GM21717 (cell line): Measurements from ENCODE around the gene CYTH1.
A peak's percentile ranks its signal among the peaks of the same experiment; 100 is the strongest.

Source experiments
- ATAC-seq: cut with Tn5 transposase; IDR thresholded peaks from one replicate; pipeline ENCODE4 v1.9.1; 2021; ENCODE audit warnings: mild to moderate bottlenecking, moderate library complexity; ENCODE audit not compliant: unreplicated experiment

Gene CYTH1

DNA sequence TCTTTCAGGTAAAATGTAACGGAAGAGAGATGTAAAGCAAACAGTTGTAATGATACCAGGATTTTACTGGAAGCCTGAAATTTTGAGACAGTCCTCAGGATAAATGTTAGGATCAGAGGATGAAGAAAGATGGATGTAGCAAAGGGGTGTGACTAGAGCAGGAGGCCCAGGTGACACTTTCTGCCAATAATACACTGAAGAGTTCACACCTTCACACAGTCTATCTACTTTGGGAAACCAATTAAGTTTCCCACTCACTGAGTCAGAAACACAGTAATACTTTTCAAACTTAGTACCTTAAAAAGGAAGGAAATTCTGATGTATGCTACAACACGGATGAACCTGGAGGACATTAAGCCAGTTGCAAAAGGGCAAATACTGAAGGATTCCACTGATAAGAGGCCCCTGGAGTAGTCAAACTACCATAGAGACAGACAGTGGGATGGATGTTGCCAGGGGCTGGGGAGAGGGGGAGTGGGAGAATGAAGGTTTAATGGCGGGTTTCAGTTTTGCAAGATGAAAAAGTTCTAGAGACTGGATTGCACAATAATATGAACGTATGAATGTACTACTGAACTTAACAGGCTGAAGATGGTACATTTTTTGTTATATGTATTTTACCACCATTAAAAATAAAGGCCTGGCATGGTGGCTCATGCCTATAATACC, 62.3 kb downstream of the CYTH1 start:
- ATAC-seq: no peak

GRCh38 chr17:78718575-78719208, 63.4 kb downstream of the CYTH1 start:
- ATAC-seq: no peak

- no peak for ATAC-seq
These were observed 64.6 kb downstream of the CYTH1 start for GRCh38 chr17:78717431-78717980.

DNA sequence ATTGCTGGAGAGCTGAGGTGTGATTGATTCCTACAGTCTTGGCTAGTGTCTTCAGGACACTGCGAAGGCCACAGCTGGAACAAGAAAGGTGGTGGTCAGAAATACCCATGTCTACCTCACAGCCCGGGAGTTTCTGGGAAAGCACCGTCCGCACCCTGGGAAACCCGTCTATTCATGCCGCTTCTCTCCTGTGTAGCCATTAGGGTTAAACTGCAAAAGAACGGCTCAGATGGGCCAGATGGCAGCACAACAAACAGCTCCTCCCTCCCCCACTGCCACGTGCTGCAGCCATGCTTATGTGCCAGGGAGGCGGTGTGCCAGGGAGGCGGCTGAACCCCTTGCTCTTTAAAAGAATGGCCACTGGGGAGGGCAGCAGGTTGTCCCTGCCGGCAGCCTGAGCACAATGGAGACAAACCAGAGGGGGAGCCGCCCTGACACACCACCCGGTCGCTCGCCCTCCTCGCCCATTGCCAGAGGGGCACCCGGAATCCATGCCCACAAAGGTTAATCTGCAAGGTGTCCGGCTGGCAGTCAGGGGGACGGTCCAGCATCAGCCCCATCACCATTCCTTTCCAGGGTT, 65.2 kb downstream of the CYTH1 start:
- ATAC-seq: no peak

GRCh38 chr17:78716292-78716691, 65.8 kb downstream of the CYTH1 start:
- no peak for ATAC-seq

- no peak for ATAC-seq
These were observed 66.2 kb downstream of the CYTH1 start for GRCh38 chr17:78715876-78716275.

GRCh38 chr17:78715000-78715771, 66.9 kb downstream of the CYTH1 start:
- no peak for ATAC-seq

DNA sequence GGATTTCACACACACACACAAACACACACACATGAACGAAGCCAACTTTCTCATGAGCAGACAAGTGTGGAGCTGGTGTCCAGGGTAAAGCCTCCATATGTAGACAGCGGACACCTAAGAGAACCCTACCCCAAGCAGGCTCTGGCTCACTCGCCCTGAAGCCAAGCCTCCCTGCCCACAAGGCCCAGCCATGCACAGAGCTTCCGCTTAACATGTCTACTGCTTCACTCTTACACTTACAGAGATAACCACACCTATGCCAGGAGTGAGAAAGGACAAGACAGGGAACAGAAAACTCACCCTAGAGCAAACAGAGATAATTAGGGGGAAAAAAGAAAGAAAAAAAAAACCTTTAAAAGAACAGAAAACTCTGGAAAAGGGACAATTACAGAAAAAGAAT, 67.5 kb downstream of the CYTH1 start:
- ATAC-seq: no peak

DNA sequence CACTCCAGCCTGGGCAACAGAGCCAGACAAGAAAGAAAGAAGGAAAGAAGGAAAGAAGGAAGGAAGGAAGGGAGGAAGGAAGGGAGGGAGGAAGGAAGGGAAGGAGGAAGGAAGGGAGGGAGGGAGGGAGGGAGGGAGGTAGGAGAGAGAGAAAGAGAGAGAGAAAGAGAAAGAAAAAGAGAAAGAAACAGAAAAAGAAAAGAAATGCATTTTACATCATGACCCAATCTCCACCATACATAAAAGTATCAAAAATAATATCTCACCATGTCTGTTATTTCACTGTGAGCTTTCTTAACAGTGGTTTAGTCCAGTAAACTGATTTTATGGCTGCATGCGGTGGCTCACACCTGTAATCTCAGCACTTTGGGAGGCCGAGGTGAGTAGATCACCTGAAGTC, 70.0 kb downstream of the CYTH1 start:
- no peak for ATAC-seq

DNA sequence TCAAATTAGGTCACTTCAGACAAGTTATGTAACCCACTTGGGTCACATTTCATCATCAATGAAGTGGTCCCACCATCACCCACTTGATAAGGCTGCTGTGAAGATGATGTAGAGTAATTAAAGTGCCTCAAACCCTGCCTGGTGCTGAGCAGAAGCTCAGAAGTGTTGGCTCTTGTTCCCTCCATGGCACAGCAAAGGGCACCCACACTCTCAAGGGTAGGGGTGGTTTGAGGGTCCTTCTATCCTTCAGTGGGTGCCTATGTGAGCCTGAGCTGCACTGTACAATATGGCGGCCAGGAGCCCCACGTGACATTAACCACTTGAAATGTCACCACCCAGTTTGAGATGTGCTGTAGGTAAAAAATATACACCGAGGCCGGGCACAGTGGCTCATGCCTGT, 71.5 kb downstream of the CYTH1 start:
- ATAC-seq: no peak

DNA sequence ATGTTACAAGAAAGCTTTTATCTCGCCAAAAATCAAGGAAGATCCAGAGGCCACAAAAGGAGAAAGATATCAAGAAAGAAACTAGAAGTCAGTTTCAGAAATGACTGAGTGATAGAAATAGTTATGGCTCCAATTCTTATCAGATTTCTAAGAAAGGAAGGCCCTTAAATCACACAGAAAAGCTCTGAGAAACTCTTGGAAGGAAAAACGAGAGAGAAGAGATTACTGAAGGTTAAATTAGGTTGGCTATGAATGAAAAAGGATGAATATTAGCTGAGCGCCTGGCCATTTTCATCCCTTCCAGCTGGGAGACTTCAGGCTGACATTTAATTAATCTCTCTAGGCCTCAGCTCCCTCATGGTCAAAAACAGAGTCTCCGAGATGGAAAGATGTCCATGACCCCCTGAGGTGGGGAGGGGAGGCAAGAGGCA, 72.3 kb downstream of the CYTH1 start:
- no peak for ATAC-seq

DNA sequence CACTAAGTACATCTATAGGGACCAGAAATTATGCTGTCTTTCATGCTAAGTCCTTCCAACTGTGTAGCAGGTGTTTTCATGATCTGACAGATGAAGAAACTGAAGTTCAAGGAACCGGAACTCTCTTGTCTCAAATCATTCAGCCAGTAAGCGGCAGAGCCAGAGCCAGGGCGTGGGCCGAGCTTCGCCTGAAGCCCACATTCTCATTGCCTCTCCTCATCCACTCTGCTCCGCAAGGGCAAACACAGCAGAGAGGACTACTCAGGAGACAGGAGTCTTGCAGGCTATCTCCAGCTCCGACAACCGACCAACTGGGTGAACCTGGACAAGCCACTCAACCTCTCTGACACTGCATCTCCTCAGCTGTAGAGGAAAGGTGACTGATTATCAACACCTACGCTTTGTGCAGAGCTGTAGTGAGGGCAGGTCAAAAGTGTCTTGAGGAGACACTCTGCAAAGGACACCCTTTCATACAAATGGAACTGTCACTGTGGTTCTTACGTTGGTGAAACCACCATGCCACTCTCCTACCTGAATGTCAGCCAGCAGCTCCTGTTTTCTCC, 72.9 kb downstream of the CYTH1 start:
- ATAC-seq: no peak

GRCh38 chr17:78708510-78708973, 73.5 kb downstream of the CYTH1 start:
- no peak for ATAC-seq

DNA sequence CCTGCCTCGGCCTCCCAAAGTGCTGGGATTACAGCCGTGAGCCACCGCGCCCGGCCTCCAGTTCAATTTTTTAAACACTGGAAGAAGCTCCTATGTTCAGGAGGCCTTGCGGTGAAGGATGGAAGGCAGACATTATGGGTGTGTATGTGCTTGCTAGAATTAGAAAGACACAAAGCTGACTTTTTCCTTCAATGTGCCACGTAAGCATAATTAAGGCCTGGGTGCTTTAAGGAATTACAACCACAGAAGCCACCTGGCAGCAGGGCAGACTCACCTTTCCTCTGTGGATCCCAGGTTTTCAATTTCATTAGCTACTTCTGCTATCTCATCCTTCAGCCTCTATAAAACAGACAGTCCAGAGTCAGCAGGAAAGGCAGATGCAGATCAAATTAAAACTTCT, 74.2 kb downstream of the CYTH1 start:
- ATAC-seq: no peak

DNA sequence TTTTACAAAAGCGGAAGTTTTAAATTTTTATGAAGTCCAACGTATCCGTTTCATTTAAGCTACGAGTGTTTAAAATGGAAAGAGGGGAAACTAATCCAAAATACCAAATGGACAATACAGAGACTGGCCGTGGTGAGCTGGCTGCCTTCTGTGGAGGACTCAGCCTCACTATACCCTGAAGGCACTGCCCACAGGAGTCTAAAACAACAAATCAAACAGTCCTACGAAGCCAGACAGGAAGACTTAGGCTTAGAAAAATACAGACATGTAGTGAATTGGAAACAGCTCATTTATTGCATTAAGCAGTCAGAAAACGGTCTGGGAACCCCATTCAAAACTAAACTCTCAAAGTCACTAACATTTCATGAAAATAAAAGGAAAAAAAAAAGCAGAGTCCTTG, 75.1 kb downstream of the CYTH1 start:
- no peak for ATAC-seq

- ATAC-seq: peak; percentile 45
These were observed 75.7 kb downstream of the CYTH1 start for GRCh38 chr17:78706271-78706915.

- ATAC-seq: no peak
These were observed 77.0 kb downstream of the CYTH1 start for GRCh38 chr17:78705071-78705470.

GRCh38 chr17:78704594-78704993, 77.5 kb downstream of the CYTH1 start:
- ATAC-seq: no peak

DNA sequence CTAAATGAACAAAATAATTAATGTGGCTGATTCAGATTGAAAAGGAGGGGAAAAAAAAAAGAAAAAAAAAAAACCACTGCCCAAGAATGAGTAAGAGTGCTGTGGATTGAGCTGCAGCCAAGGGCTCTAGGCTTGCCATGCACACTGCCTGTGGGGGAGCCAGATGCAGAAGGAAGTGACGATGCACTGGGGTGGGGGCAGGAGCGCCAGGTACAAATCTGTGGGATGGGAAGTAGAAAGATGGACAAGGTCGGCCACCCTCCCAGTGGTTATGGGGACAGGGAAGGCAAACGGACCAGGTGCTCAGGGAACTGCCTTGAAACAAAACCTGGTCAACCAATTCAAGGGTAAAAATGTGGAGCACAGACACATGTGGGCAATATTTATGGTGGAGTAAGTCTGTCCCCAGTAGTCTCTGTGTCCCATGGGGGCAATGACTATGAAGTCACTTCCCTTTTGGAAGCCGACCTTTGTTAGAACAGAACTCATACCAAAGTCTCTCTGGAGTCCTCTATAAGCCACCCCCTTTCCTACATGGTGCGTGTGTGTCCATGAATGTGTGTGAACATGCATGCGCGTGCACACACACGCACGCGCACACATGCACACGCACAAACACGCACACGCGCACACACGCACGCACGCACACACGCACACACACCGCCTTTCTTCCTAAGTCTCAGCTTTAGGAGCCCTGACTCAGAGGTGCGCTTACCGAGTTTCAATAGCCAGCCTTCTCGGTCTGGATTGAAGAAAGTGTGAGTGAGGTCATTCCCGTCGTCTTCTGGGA, 84.3 kb downstream of the CYTH1 start:
- no peak for ATAC-seq

DNA sequence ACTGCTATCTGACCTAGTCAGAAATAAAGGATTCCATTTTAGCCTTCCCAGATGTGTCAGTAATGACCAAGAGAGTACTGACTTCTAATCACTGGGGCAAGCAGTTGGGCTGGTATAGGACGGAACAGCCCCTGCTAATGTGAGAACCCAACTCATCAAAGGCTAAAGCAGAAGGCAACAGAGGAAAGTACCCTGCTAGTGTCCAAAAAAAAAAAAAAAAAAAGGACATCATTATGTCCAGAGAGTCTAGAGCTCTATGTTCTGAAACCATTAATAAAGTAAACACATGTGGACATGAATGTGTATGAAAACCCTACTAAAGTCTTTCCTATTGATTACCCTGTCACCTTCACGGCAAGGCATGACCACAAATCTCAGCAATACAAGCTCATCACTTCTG, 85.0 kb downstream of the CYTH1 start:
- no peak for ATAC-seq
